ENCODE results near the gene TNFRSF1A.
"Not testable (repeated sequence)": the region's sequence is repeated elsewhere in the genome, so short reads cannot be mapped to it uniquely, and the experiment has no call there.

TNFRSF1A gene

GRCh38 chr12:6355491-6356373 is 13.9 kb upstream of the TNFRSF1A start:
- DNase-seq = no peak

GRCh38 chr12:6354495-6355393 is 12.9 kb upstream of the TNFRSF1A start:
- DNase-seq = no peak

- no peak for DNase-seq
Measured at GRCh38 chr12:6352193-6353173, 10.6 kb upstream of the TNFRSF1A start.

GRCh38 chr12:6351622-6352021 is 9.7 kb upstream of the TNFRSF1A start:
- DNase-seq = no peak

- no peak for DNase-seq
Measured at GRCh38 chr12:6347367-6348338, 5.8 kb upstream of the TNFRSF1A start.

DNA sequence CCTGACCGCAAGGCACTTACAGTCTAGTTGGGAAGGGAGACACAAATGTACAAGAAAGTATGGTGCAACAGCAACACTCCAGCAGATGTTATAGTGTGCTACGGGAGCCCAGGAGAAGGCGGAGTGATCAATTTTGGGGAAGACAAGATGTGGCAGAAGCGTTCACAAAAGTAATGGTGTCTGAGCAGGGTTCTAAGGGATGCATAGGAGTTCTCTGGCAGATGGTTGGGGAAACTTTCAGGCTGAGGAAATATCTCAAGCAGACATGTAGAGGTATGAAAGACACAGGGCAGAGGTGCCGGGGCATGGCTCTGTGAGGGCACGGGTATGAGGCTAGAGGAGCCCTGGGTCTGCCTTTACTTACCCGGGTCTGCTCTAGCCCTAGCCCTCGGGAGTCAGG is 5.1 kb upstream of the TNFRSF1A start:
- no peak for DNase-seq

DNA sequence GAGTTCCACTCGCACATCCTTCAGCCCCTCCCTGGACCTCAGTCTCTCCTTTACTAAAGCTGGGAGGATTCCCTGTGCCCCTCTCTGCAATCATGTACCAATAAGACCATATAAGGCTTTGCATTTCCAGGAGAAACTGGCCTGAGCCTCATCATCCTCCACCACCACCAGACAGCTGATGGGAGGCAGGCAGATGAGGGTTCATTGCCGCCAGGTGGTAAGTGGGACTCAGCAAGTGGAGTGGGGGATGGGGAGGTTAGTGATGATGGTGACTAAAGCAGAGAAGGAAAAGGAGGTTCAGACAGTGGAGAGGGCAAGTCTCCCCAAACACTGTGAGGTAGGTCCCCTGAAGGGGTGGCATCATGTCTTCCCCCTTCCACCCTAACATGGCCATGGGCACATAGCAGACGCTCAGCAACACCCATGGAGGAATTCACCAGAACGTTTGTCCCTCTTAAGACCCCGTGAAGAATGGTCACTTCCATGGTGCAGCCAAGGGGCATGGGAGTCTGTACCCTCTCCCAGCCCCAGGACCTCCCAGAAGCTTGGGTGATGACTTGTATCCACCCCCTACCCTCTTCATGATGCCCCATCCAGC is 4.5 kb upstream of the TNFRSF1A start:
- no peak for DNase-seq

DNA sequence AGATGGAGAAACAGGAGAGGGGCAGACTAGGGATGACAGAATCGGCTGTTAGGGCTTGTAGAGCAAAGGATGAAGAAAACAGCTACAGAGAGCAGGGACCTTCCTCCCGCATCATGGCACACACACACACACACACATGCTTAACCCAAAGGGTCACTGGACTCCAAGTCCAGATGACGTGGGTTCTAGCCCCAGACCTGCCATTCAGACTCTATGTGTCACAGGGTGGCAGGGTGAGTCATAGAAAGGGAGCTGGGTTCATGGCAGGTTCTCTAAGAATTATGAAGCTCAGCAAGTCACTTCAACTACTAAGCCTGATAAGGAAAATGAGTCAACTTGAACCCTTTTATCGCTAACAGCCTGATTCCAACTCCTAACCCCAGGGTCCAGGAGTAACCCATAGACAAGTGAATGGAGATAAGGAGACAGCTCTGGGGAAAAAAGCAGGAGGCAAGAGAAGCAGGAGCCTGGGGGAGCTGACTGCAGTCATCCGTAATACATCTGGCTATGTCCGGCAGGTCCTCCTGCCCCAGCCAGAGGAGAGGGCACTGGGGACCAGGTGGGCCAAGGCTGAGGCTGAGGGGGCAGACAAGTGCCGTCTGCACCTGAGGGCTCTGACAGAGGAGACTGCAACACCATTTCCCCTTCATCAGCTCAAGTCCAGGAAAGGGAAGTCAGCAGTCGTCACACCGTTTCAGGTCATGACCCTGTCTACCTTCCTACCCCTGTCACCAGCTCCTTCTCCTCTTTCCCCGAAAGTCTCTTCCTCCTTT is 3.6 kb upstream of the TNFRSF1A start:
- DNase-seq = no peak

DNA sequence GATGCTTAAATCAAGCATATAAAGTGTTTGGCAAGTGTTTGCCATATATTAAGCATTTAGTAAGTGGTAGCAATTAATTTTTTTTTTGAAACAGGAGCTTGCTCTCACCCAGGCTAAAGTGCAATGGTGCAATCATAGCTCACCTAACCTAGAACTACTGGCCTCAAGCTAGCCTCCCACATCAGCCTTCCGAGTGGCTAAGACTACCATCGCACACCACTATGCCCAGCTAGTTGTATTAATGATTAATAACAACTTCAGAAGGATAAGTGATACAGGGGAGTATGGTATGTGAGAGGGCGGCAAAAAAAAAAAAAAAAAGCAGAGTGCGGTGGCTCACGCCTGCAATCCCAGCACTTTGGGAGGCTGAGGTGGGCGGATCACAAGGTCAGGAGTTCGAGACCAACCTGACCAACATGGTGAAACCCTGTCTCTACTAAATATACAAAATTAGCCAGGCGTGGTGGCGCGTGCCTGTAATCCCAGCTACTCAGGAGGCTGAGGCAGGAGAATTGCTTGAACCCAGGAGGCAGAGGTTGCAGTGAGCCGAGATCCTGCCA is 2.3 kb upstream of the TNFRSF1A start:
- not testable (repeated sequence) for DNase-seq

GRCh38 chr12:6343518-6343917 is 1.6 kb upstream of the TNFRSF1A start:
- DNase-seq = peak; percentile 26

- DNase-seq = peak; percentile 32
Measured at GRCh38 chr12:6342140-6342889, 439 bp upstream of the TNFRSF1A start.

DNA sequence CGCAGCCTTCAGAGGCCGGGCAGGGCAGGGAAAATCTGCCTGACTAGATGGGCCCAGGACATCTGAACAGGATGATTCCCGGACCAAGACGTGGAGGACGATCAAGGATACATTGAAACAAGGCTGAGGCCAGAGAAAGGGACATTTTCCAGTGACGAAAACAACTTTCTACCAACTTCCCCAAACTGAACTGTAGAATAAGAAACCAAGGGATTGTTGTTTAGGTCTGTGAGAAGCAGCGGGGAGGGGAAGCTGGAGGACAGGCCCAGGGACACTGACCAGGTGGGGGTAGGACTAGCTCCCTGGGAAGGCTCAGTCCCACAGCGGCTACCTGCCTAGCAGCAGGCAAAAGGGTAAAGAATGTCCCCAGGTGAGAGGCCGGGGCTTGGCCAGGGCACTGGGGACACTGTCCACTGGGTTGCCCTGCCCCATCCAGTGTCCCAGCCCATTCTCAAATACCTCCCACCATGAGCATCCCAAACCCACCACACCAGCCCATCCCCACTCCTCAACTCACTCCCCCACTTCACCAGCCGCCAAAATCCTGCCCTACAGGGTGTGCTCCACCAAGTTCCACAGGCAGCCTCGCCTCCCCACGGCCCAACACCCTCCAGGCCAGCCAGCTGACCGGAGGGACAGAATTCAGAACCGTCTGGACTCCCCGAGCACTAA is 995 bp downstream of the TNFRSF1A start:
- no peak for DNase-seq

GRCh38 chr12:6340032-6340638 is 1.7 kb downstream of the TNFRSF1A start:
- no peak for DNase-seq

- no peak for DNase-seq
Measured at GRCh38 chr12:6338955-6339354, 2.9 kb downstream of the TNFRSF1A start.

- not testable (repeated sequence) for DNase-seq
Measured at GRCh38 chr12:6338536-6338935, 3.3 kb downstream of the TNFRSF1A start.

DNA sequence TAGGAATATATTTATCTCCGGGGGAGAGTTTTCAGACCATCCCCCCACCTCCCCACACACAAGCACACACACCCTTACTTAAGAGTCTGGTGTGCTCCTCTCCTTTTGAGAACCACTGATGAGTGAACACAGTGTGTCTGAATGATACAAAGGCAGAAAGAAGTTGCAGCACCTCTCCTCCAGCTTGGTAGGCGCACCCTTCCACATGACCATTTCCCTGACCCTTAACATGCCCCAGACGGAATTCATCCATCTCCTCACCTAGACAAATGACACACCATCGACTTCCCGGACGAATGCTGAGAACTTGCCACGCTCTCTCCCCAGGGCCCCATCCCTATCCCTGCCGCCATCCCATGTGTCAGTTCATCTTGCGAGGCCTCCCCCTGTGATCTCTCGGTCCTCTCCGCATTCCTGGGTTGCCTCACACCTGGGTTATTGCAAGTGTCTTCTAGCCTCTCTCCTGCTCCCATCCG is 3.9 kb downstream of the TNFRSF1A start:
- DNase-seq = no peak
